HTR-8/SVneo (cell line): ENCODE measurements around the gene MYBPC2.

Experiments used
- DNase-seq: peaks from one replicate; pipeline ENCODE4 v3.0.0; 2011; ENCODE audit warnings: low spot score, mixed read lengths; ENCODE audit not compliant: insufficient read length
- FAIRE-seq: peaks from 2 replicates; lab custom pipeline; 2011; peaks lifted over from hg19 to GRCh38; lab: Jason Lieb, UNC

The MYBPC2 gene

DNA sequence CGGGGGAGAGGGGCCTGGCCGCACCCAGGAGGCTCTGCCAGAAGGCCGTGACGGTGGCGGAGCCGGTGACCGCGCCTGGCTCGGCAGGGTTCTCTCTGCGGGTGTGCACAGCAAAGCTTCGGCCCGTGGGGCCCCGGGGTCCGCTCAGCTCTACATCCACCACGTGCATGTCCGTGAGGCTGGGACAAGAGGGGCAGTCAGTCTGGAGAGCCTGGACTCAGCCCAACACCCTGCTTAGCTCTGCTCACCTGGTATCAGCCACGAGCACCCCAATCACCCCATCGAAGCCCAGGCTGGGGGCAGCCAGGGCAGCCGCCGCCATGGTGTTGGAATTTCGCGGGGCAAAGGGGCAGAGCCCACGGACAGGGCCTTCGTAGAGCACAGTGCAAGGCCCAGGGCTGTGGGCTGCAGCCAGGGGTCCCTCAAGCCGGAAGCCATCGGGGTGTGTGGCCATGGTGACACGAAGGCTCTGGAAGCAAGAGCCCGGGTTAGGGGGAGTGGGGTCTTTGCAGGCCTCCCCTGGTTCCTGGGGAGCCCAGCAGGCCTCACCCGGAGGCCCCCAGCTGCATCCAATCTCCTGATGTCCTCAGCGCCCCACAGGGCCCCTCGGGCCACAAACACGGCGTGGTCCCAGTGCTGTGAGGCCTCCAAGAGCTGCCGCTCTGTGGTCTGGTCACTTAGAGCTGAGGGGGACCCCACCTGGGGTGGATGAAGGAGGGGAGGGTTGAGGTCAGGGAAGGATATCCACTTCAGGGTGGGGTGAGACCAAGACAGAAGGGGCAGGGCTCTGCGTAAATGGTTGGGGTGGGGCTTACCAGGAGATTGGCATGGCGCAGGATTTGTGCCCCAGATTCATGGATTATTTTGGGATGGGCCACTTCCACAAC is 79.7 kb downstream of the MYBPC2 start:
- FAIRE-seq (no peak), DNase-seq (no peak)

DNA sequence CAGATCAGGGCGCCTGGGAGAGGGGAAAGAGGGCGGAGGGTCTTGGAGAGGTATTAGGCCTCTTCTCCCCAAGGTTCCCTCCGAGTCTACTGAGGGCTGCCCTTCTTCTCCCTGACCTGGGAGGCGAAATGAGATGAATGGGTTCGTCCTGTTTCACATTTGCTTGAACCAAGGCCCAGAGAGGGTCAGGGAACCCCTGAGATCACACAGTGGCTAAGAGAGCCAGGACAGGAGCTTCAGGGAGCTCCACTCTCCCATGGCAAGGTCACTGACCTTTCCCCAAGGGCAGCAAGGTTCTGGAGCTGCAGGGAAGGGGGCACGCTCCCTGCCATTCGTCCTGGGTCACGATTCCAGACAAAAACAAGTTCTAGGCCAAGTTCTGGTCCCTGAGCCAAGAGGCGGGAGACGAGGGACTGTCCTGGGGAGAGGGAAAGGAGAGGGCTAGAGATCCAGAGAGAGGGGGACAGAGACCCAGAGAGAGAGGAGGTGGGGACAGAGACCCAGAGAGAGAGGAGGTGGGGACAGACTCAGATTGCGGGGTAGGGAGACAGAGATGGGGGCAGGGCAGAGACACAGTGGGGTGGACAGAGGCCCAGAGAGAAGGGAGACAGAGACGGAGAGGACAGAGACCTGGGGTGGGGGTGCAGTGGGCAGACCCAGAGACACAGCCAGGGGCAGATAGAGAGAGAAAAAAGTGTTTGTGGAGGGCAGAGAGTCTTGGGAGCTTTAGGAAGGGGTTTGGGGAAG is 80.5 kb downstream of the MYBPC2 start:
- no peak for DNase-seq
- FAIRE-seq: no peak

DNA sequence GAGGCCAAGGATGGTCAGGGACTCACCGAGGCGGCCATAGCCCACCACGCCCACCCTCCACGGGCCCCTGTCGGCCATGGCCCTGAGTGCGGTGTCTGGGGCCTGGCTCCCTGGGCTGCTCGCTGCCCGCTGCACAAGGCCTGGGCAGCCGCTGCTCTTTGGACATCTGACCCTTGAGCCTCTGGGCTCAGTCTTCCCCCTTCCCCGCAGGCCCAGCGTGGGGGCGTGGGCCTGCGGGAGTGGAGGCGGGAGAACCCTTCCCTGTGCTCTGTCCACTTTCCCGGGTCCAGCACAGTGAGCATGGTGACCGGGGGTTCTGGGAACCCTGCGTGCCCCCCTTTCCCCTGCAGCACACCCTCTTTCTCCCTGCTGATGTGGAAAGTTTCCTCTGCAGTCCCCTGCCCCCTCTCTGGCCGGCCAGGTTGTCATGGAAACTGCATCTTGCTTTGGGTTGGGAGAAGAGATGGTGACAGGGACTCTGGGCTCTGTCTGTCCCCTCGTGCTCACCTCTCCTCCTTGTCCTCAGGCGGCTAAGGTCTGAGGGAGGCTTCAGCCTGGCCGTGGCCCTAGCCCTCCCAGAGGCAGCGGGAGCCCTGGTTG is 81.2 kb downstream of the MYBPC2 start, which contains the start of gene ASPDH:
Gene ASPDH, minus strand, starts transcription at position 168 of the 600 bp plus-strand sequence. Its CDS starts 90 bp downstream, at position 78.
- no peak for FAIRE-seq
- DNase-seq: no peak

DNA sequence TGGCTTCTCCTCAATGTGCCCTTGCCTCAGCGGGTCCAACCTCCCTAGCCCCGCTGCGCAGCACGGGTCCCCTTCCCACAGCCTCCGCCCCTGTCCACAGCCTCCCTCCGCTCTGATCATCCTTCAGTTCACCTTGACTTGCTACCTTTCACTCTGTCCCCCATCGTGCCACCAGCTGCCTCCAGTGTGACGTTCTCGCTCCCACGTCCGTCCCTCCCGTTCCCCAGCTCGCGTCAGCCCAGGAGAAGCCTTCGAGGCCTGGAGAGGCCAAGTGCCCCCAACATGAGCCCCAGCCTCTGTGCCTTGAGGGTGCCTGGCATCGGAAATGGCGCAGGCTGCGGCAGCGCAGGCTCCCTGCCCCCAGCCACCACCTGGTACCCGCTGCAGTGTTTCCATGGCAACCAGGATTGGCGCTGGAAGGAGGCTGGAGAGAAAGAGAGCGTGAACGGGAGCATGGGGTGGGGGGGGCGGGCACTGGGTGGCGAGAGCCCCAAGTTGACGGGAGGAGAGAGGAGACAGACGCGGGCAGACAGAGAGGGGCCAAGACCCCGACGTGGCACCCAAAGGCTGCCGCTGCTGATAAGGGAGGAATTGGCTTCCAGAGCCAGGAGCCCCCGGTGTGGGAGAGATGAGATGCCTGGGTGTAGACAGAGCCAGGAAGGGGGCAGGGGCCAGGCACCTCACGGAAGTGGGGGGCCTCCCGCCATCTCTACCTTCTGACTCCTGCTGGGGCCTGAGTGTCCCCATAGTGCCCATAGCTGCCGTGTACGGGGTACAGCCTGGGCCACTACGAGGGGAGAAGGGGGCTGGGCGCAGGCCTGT is 81.9 kb downstream of the MYBPC2 start:
- FAIRE-seq (no peak), DNase-seq (no peak)

DNA sequence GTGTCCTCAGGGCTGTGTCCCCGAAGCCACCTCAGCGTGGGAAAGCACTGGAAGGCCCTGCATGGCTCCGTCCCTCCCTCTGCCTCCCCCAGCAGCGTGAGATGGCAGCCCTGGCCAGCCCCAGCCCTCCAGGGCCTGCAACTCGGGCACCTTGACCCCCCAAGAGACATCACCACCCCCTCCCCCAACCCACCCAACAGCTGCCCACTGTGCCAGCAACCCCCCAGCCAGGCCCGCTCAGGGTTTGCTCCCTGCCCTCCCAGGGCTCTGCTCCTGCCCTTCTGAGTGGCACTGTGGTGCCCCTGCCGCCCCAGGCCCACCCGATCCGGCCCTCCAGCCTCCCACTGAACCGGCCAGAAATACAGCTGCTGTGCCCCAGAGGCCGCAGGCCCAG is 82.5 kb downstream of the MYBPC2 start:
- FAIRE-seq (no peak), DNase-seq (no peak)
